Osteocyte (in vitro differentiated cells): ENCODE results near the gene AGMAT. TPM values are rescaled to one million over a fixed set of nuclear protein-coding genes. Genes with fewer than 3 reads are reported as not detected.

Experiments used
- DNase-seq: peaks from one replicate; pipeline ENCODE4 v3.0.0; 2021; ENCODE audit warnings: mixed read lengths; ENCODE audit not compliant: unreplicated experiment; ENCODE audit errors: extremely low spot score
- H3K27ac Mint-ChIP-seq: one replicate; pipeline ENCODE4 v1.8.0; 2021; ENCODE audit warnings: mild to moderate bottlenecking, mixed read lengths; ENCODE audit not compliant: unreplicated experiment
- H3K27me3 Mint-ChIP-seq: one replicate; pipeline ENCODE4 v1.8.0; 2021; ENCODE audit warnings: mixed read lengths; ENCODE audit not compliant: unreplicated experiment
- H3K36me3 Mint-ChIP-seq: one replicate; pipeline ENCODE4 v1.8.0; 2021; ENCODE audit warnings: mixed read lengths; ENCODE audit not compliant: unreplicated experiment
- H3K4me1 Mint-ChIP-seq: one replicate; pipeline ENCODE4 v1.8.0; 2021; ENCODE audit warnings: mixed read lengths; ENCODE audit not compliant: unreplicated experiment
- H3K4me3 Mint-ChIP-seq: one replicate; pipeline ENCODE4 v1.8.0; 2021; ENCODE audit warnings: mild to moderate bottlenecking, moderate library complexity, mixed read lengths; ENCODE audit not compliant: unreplicated experiment
- H3K9me3 Mint-ChIP-seq: one replicate; pipeline ENCODE4 v1.8.0; 2021; ENCODE audit warnings: mixed read lengths; ENCODE audit not compliant: unreplicated experiment
- total RNA-seq: library from RNA; stranded (reverse); gene quantifications from 2 replicates; pipeline ENCODE4 v1.2.1, GENCODE V29; 2021
- TF ChIP-seq, protein P1 (sequence below): fragments of 200-600 bp; sonication (generic); IDR thresholded peaks from 2 replicates; pipeline ENCODE4 v1.5.0; 2021; ENCODE audit warnings: antibody characterized with exemption, mild to moderate bottlenecking, moderate library complexity

The AGMAT gene
- total RNA-seq, 1 donor from 2014 or later = 0.19 TPM

DNA sequence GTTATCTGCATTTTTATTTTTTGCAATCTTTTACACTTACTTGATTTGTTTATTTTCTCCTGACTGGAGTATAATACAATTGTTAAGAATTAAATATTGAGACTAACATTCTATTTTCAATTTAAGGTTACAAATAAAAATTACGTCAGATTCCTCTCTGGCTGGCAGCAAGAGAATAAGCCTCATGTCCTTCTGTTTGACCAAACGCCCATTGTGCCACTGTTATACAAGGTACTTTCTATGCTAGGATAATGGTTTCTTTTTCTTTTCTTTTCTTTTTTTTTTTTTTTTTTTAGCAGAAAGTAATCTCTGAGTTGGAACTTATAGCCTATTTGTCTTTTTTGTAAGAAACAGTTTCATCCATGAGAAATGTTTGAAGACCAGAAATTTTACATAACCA is 38.2 kb downstream of the AGMAT start:
- Mint-ChIP-seq H3K27ac (no peak overlapping the region), H3K36me3 (peaks cover 41% of the 10 kb centered on the region), H3K9me3 (no peaks in the 10 kb centered on the region), H3K27me3 (no peaks in the 10 kb centered on the region), H3K4me3 (no peak overlapping the region), H3K4me1 (peaks cover 2% of the 10 kb centered on the region)
- DNase-seq = no peak
- TF ChIP-seq, protein P1, sequence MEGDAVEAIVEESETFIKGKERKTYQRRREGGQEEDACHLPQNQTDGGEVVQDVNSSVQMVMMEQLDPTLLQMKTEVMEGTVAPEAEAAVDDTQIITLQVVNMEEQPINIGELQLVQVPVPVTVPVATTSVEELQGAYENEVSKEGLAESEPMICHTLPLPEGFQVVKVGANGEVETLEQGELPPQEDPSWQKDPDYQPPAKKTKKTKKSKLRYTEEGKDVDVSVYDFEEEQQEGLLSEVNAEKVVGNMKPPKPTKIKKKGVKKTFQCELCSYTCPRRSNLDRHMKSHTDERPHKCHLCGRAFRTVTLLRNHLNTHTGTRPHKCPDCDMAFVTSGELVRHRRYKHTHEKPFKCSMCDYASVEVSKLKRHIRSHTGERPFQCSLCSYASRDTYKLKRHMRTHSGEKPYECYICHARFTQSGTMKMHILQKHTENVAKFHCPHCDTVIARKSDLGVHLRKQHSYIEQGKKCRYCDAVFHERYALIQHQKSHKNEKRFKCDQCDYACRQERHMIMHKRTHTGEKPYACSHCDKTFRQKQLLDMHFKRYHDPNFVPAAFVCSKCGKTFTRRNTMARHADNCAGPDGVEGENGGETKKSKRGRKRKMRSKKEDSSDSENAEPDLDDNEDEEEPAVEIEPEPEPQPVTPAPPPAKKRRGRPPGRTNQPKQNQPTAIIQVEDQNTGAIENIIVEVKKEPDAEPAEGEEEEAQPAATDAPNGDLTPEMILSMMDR = no peak

DNA sequence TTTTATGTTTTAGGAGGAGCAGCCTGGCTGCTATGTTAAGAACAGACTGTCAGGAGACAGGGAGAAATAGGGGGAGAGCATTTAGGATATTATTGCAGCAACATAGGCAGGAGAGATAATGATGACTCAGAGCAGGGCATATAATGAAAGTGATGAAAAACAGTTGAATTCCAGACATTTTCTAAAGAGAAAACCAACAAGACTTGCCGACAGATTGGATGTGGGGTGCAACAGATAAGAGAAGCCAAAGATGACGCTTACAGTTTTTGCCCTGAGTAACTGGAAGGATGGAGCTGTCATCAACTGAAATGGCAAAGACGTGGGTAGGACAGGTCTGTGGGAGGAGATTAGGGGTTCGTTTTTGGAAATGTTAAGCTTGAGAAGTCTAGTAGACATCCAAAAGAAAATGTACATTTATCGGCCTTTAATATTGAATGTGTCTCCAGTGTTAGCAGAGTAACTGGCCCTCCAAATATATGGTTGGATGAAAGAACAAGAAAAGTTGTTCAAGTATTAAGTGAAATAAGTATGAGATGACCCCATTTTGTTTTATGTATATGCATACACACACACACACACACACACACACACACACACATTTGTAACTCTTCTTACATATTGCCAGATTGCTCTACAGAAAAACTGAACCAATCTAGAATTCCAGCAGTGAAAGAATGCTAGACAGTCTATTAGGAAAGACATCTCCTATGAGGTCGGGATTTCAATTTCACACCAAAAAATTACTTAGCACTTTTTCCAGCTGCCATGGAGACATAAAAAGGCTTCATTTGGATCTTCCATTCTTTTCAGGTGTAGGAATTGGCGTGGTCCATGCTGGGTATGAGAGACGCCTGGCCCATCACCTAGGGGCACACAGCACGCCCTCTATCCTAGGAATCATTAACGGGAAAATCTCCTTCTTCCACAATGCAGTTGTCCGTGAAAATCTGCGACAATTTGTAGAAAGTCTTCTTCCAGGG is 41.0 kb downstream of the AGMAT start:
- Mint-ChIP-seq H3K4me3 (no peak overlapping the region), H3K9me3 (no peaks in the 10 kb centered on the region), H3K27me3 (no peaks in the 10 kb centered on the region), H3K36me3 (peaks cover 42% of the 10 kb centered on the region), H3K4me1 (peaks cover 2% of the 10 kb centered on the region), H3K27ac (peak overlapping the region; percentile 0)
- TF ChIP-seq, protein P1 = no peak
- DNase-seq = peak; percentile 10

DNA sequence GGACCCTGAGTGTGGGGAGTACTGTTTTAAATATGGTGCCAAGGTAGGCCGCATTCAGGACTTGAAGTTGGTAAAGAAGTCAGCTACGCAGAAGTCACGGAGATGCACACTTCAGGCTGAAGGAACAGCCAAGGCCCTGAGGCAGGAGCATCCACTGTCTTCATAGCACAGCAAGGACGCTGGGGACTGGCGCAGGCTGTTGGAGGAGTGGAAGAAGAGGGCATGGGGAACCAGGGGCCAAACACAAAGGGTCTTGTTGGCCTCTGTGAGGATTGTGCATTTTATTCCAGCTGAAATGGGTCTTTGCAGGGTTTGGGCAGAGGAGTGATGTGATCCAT is 41.6 kb downstream of the AGMAT start:
- DNase-seq = peak; percentile 64
- TF ChIP-seq, protein P1 = no peak
- Mint-ChIP-seq H3K36me3 (peaks cover 46% of the 10 kb centered on the region), H3K4me3 (no peak overlapping the region), H3K4me1 (peaks cover 4% of the 10 kb centered on the region), H3K9me3 (no peaks in the 10 kb centered on the region), H3K27me3 (no peaks in the 10 kb centered on the region), H3K27ac (peak overlapping the region; percentile 0)

DNA sequence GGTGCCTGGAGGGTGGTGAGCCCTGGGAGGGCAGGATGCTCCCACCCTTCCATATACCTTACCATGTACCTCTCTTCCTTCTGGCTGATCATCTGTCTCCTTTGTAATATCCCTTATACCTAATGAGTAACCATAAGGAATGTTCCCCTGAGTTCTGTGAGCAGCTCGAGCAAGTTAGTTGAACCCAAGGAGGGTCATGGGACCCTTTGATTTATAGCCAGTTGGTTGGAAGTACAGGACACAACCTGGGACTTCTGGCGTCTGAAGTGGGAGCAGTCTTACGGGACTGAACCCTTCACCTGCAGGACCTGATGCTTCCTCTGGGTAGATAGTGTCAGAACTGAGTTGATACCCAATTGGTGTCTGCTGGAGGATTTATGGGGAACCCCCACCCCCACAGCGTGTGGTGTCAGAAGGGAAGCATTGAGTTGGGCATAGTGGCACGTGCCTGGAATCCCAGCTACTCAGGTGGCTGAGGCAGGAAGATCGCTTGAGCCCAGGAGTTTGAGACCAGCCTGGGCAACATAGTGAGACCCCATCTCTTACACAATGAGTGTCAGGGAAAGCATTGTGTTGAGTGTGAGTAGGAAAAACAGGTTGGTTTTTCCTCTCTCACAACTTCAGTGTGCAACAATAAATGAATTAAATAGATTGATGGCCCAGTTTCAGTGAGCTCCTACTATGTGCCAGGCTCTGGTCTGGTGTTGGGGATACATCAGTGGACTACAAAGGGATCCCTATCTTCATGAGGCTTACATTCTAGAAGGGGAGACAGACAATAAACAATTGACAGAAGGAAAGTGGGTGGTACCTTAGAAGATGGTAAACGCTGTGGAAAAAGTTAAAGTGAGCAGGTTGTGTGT is 42.2 kb downstream of the AGMAT start:
- Mint-ChIP-seq H3K4me1 (peaks cover 4% of the 10 kb centered on the region), H3K4me3 (no peak overlapping the region), H3K27me3 (no peaks in the 10 kb centered on the region), H3K36me3 (peaks cover 40% of the 10 kb centered on the region), H3K27ac (no peak overlapping the region), H3K9me3 (no peaks in the 10 kb centered on the region)
- TF ChIP-seq, protein P1 = no peak
- DNase-seq = peak; percentile 48
